GM19238 (cell line): ENCODE data around the gene CSE1L.
"Not testable (repeated sequence)": the region's sequence is repeated elsewhere in the genome, so short reads cannot be mapped to it uniquely, and the experiment has no call there.

Experiments
- DNase-seq: peaks from one replicate; pipeline ENCODE4 v3.0.0; 2011; ENCODE audit warnings: low spot score; ENCODE audit not compliant: insufficient read length

The CSE1L gene

GRCh38 chr20:49123982-49124381, 77.9 kb downstream of the CSE1L start:
- DNase-seq, result no peak

GRCh38 chr20:49132995-49133478, 86.9 kb downstream of the CSE1L start:
- no peak for DNase-seq

- no peak for DNase-seq
These were observed 87.5 kb downstream of the CSE1L start for GRCh38 chr20:49133571-49133970.

GRCh38 chr20:49134797-49135196, 88.7 kb downstream of the CSE1L start:
- DNase-seq, result not testable (repeated sequence)

- DNase-seq, result no peak
These were observed 90.9 kb downstream of the CSE1L start for GRCh38 chr20:49136817-49137571.

GRCh38 chr20:49138431-49138830, 92.3 kb downstream of the CSE1L start:
- no peak for DNase-seq

GRCh38 chr20:49140411-49140810, 94.3 kb downstream of the CSE1L start:
- DNase-seq, result no peak

- DNase-seq, result no peak
These were observed 94.7 kb downstream of the CSE1L start for GRCh38 chr20:49140834-49141233.
